Neural cell (in vitro differentiated cells): ENCODE results near the gene ASCL2. TPM values are rescaled to one million over a fixed set of nuclear protein-coding genes. Genes with fewer than 3 reads are reported as not detected.

Experiments used
- H2AFZ ChIP-seq: fragments of 200-600, 300-800 bp; sonication (generic), shearing (Covaris generic); 2 replicates; pipeline ENCODE4 v1.6.0; 2014; ENCODE audit warnings: low read depth, mild to moderate bottlenecking, antibody characterized with exemption, low read length, moderate library complexity
- H3F3A ChIP-seq: fragments of 200-600 bp; shearing (Covaris generic); 2 replicates; pipeline ENCODE4 v1.6.1; 2016; ENCODE audit warnings: mild to moderate bottlenecking, moderate library complexity, mixed read lengths, antibody characterized with exemption, low read length; ENCODE audit not compliant: insufficient read depth, poor library complexity, severe bottlenecking
- H3K27ac ChIP-seq: fragments of 200-600, 300-800 bp; sonication (generic), shearing (Covaris generic); 2 replicates; pipeline ENCODE4 v1.5.1; 2014; ENCODE audit warnings: mild to moderate bottlenecking, low read length, moderate library complexity
- H3K27me3 ChIP-seq: fragments of 300-800, 200-600 bp; sonication (generic), shearing (Covaris generic); 2 replicates; pipeline ENCODE4 v1.6.0; 2014; ENCODE audit warnings: mild to moderate bottlenecking, low read depth, low read length, moderate library complexity; ENCODE audit not compliant: insufficient read depth
- H3K36me3 ChIP-seq: fragments of 300-800, 200-600 bp; sonication (generic), shearing (Covaris generic); 2 replicates; pipeline ENCODE4 v1.5.1; 2014; ENCODE audit warnings: mild to moderate bottlenecking, antibody characterized with exemption, low read length, moderate library complexity; ENCODE audit not compliant: insufficient read depth
- H3K4me2 ChIP-seq: fragments of 300-800, 200-600 bp; sonication (generic), shearing (Covaris generic); 2 replicates; pipeline ENCODE4 v1.6.0; 2014; ENCODE audit warnings: mild to moderate bottlenecking, low read length
- H3K4me3 ChIP-seq: fragments of 300-800, 200-600 bp; sonication (generic), shearing (Covaris generic); 2 replicates; pipeline ENCODE4 v1.5.1; 2014; ENCODE audit warnings: mild to moderate bottlenecking, low read length, moderate library complexity
- H3K79me2 ChIP-seq: fragments of 200-600 bp; shearing (Covaris generic); replicated peaks from 2 replicates; pipeline ENCODE4 v1.6.0; 2014; ENCODE audit warnings: mild to moderate bottlenecking, low read length, moderate library complexity; ENCODE audit not compliant: insufficient read depth
- H3K9ac ChIP-seq: fragments of 300-800, 200-600 bp; sonication (generic), shearing (Covaris generic); 2 replicates; pipeline ENCODE4 v1.6.1; 2016; ENCODE audit warnings: mild to moderate bottlenecking, low read length, mixed read lengths
- H3K9me2 ChIP-seq: fragments of 200-600 bp; shearing (Covaris generic); 2 replicates; pipeline ENCODE4 v1.6.1; 2016; ENCODE audit warnings: mild to moderate bottlenecking, low read length, mixed read lengths; ENCODE audit not compliant: insufficient read depth
- H3K9me3 ChIP-seq: fragments of 200-600, 300-800 bp; sonication (generic), shearing (Covaris generic); 2 replicates; pipeline ENCODE4 v1.6.1; 2016; ENCODE audit warnings: mild to moderate bottlenecking, mixed run types, low read length, moderate library complexity, mixed read lengths
- H4K20me1 ChIP-seq: fragments of 200-600 bp; shearing (Covaris generic); 2 replicates; pipeline ENCODE4 v1.6.1; 2016; ENCODE audit warnings: mild to moderate bottlenecking, mixed run types; ENCODE audit not compliant: insufficient read depth
- EP300 ChIP-seq: fragments of 450-650 bp; conservative IDR thresholded peaks from 2 replicates; pipeline ENCODE4 v1.6.1; 2014; ENCODE audit warnings: antibody characterized with exemption, mild to moderate bottlenecking, moderate library complexity; ENCODE audit not compliant: poor library complexity, severe bottlenecking
- EZH2 ChIP-seq: fragments of 200-600, 300-800 bp; shearing (Covaris generic), sonication (generic); IDR thresholded peaks from 2 replicates; pipeline ENCODE4 v1.6.1; 2014; ENCODE audit warnings: antibody characterized with exemption, low read length, borderline replicate concordance, mild to moderate bottlenecking; ENCODE audit not compliant: insufficient read depth, poor library complexity, severe bottlenecking
- MXI1 ChIP-seq: fragments of 450-650 bp; conservative IDR thresholded peaks from 2 replicates; pipeline ENCODE4 v1.6.1; 2014; ENCODE audit warnings: antibody characterized with exemption, mild to moderate bottlenecking; ENCODE audit not compliant: poor library complexity, severe bottlenecking
- POLR2AphosphoS5 ChIP-seq: IDR thresholded peaks from 2 replicates; pipeline ENCODE4 v1.6.1; 2012
- RAD21 ChIP-seq: fragments of 450-650 bp; conservative IDR thresholded peaks from 2 replicates; pipeline ENCODE4 v1.6.1; 2014; ENCODE audit warnings: antibody characterized with exemption, mild to moderate bottlenecking, moderate library complexity
- SMC3 ChIP-seq: fragments of 450-650 bp; conservative IDR thresholded peaks from 2 replicates; pipeline ENCODE4 v1.6.1; 2014; ENCODE audit warnings: antibody characterized with exemption, mild to moderate bottlenecking, moderate library complexity; ENCODE audit not compliant: poor library complexity
- TAF1 ChIP-seq: IDR thresholded peaks from 2 replicates; pipeline ENCODE4 v1.6.1; 2012; ENCODE audit warnings: low read depth
- polyA plus RNA-seq: library from polyadenylated mRNA; depleted of rRNA; stranded (reverse); fragments of >200 nt; gene quantifications from 2 replicates; pipeline ENCODE4 v1.2.3, GENCODE V29; 2014
- TF ChIP-seq, protein P1 (sequence below): fragments of 450-650 bp; IDR thresholded peaks from 2 replicates; pipeline ENCODE4 v1.5.1; 2014; ENCODE audit warnings: antibody characterized with exemption, mild to moderate bottlenecking, moderate library complexity; ENCODE audit not compliant: poor library complexity, severe bottlenecking
- TF ChIP-seq, protein P2 (sequence below): IDR thresholded peaks from 2 replicates; pipeline ENCODE4 v1.6.1; 2012; ENCODE audit warnings: borderline replicate concordance

ASCL2 gene
- polyA plus RNA-seq, 1 donor from 2014 or later, result not detected

DNA sequence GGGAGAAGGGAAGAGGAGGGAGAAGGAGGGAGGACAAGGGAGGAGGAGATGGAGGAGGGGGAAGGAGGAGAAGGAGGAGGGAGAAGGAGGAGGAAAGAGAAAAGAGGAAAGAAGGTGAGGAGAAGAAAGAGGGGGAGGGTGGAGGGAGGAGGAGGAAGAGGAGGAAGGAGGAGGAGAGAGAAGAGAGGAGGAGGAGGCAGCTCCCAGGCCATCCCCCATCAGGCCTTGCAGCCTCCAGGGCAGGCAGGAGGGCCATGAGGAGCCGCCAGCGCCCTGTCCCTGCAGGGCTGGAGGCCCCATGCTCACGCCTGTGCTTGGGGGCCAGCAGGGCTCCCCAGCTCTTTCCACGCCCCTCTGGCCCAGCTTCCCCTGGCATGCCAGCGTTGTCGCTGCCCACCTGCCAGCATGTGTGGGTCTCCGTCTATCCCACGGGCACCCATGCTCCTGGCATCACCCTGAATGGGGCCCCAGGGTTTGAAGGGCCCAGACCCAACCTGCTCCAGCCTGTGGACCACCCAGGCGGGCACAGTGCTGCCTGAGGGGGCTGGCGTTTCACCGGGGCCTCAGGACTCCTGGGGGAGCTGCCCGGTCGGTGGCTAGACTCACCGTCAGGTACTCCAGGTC, 36.6 kb upstream of the ASCL2 start:
- Histone ChIP-seq H3K36me3 (no peaks in the 10 kb centered on the region), H3F3A (no peaks in the 10 kb centered on the region), H2AFZ (no peak overlapping the region), H3K9me2 (no peaks in the 10 kb centered on the region), H3K4me3 (no peak overlapping the region), H4K20me1 (no peaks in the 10 kb centered on the region), H3K9me3 (no peaks in the 10 kb centered on the region), H3K9ac (no peak overlapping the region), H3K27ac (no peak overlapping the region), H3K27me3 (no peaks in the 10 kb centered on the region), H3K4me2 (no peak overlapping the region), H3K79me2 (no peaks in the 10 kb centered on the region)
- TF ChIP-seq, protein P1, sequence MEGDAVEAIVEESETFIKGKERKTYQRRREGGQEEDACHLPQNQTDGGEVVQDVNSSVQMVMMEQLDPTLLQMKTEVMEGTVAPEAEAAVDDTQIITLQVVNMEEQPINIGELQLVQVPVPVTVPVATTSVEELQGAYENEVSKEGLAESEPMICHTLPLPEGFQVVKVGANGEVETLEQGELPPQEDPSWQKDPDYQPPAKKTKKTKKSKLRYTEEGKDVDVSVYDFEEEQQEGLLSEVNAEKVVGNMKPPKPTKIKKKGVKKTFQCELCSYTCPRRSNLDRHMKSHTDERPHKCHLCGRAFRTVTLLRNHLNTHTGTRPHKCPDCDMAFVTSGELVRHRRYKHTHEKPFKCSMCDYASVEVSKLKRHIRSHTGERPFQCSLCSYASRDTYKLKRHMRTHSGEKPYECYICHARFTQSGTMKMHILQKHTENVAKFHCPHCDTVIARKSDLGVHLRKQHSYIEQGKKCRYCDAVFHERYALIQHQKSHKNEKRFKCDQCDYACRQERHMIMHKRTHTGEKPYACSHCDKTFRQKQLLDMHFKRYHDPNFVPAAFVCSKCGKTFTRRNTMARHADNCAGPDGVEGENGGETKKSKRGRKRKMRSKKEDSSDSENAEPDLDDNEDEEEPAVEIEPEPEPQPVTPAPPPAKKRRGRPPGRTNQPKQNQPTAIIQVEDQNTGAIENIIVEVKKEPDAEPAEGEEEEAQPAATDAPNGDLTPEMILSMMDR, result no peak
- TF ChIP-seq EP300 (no peak), MXI1 (no peak), RAD21 (no peak), EZH2 (no peak), TAF1 (no peak), POLR2AphosphoS5 (no peak), SMC3 (no peak)
- TF ChIP-seq, protein P2, sequence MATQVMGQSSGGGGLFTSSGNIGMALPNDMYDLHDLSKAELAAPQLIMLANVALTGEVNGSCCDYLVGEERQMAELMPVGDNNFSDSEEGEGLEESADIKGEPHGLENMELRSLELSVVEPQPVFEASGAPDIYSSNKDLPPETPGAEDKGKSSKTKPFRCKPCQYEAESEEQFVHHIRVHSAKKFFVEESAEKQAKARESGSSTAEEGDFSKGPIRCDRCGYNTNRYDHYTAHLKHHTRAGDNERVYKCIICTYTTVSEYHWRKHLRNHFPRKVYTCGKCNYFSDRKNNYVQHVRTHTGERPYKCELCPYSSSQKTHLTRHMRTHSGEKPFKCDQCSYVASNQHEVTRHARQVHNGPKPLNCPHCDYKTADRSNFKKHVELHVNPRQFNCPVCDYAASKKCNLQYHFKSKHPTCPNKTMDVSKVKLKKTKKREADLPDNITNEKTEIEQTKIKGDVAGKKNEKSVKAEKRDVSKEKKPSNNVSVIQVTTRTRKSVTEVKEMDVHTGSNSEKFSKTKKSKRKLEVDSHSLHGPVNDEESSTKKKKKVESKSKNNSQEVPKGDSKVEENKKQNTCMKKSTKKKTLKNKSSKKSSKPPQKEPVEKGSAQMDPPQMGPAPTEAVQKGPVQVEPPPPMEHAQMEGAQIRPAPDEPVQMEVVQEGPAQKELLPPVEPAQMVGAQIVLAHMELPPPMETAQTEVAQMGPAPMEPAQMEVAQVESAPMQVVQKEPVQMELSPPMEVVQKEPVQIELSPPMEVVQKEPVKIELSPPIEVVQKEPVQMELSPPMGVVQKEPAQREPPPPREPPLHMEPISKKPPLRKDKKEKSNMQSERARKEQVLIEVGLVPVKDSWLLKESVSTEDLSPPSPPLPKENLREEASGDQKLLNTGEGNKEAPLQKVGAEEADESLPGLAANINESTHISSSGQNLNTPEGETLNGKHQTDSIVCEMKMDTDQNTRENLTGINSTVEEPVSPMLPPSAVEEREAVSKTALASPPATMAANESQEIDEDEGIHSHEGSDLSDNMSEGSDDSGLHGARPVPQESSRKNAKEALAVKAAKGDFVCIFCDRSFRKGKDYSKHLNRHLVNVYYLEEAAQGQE, result no peak

DNA sequence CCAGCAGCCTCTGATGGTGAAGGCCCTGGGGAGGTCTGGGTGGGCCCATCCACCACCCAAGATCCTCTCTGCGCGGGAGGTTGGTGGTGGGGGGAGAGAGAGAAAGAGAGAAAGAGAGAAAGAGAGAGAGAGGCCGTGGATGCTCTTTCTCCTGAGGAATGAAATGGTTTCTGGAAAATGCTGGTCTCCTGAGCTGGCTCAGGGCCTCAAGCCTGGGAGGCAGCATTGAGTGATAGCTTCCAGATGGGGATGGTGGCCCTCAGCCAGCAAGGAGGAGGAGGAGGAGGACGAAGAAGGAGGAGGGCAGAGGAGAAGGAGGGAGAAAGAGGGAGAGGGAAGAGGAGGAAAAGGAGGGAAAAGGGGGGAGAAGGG, 36.0 kb upstream of the ASCL2 start:
- Histone ChIP-seq H2AFZ (no peak overlapping the region), H3K36me3 (no peaks in the 10 kb centered on the region), H3K27ac (no peak overlapping the region), H3K27me3 (no peaks in the 10 kb centered on the region), H3F3A (no peaks in the 10 kb centered on the region), H3K9me2 (no peaks in the 10 kb centered on the region), H3K79me2 (no peaks in the 10 kb centered on the region), H3K4me3 (no peak overlapping the region), H3K4me2 (no peak overlapping the region), H3K9me3 (no peaks in the 10 kb centered on the region), H4K20me1 (no peaks in the 10 kb centered on the region), H3K9ac (no peak overlapping the region)
- TF ChIP-seq MXI1 (no peak), EZH2 (no peak), POLR2AphosphoS5 (no peak), TAF1 (no peak), SMC3 (no peak), RAD21 (no peak), EP300 (no peak)
- TF ChIP-seq, protein P2, result no peak
- TF ChIP-seq, protein P1, result no peak
